Psoas muscle (tissue), 8 donors: ENCODE results near the gene SGO1. TPM values are rescaled to one million over a fixed set of nuclear protein-coding genes. Genes with fewer than 3 reads are reported as not detected.

Experiments
- ATAC-seq, 4 donors: fragments of 200-7000 bp; cut with Tn5 transposase; one replicate each; pipeline ENCODE4 v1.9.1; 2020; ENCODE audit warnings: moderate library complexity in 3 of 4, mild to moderate bottlenecking in 2 of 4
- DNase-seq, 2 donors: peaks; one replicate each; pipeline ENCODE4 v3.0.0-alpha.2; 2020
- H3K27ac ChIP-seq: fragments of 200-600 bp; one replicate; pipeline ENCODE4 v1.8.0; 2022
- H3K27me3 ChIP-seq, 3 donors: fragments of 200-600 bp in 1 of 3; one replicate each; pipeline versions ENCODE4 v1.6.1 to v1.8.0; 2013 to 2022; ENCODE audit warnings: low read length in 2 of 3, mild to moderate bottlenecking in 2 of 3, moderate library complexity in 1 of 3; ENCODE audit not compliant: insufficient read depth in 3 of 3
- H3K36me3 ChIP-seq, 2 donors: fragments of 200-600 bp in 1 of 2; one replicate each; pipeline versions ENCODE4 v1.6.1 to v1.8.0; 2013 to 2022; ENCODE audit warnings: low read depth in 1 of 2, mild to moderate bottlenecking in 1 of 2, moderate library complexity in 1 of 2; ENCODE audit not compliant: insufficient read depth in 1 of 2
- H3K4me1 ChIP-seq: fragments of 200-600 bp; one replicate; pipeline ENCODE4 v1.8.0; 2022
- H3K4me3 ChIP-seq: fragments of 200-600 bp; one replicate; pipeline ENCODE4 v1.8.0; 2022; ENCODE audit warnings: mild to moderate bottlenecking
- H3K9me3 ChIP-seq: fragments of 200-600 bp; one replicate; pipeline ENCODE4 v1.8.0; 2022
- WGBS, 3 donors: extraction: QIAGEN DNeasy Blood & Tissue Kit; methylation state at CpG; one replicate each; pipeline versions ENCODE4 v1.1.6 to v1.1.7; 2013; 5-methylcytosine and 5-hydroxymethylcytosine counted together
- intact Hi-C, 2 donors: fragments of 100-400 bp; cut with DNase I; formaldehyde crosslinking; loops; one replicate each; pipeline versions ENCODE4 v1.11.0 to v1.14.2; 2022
- polyA plus RNA-seq, 3 donors: library from polyadenylated mRNA; stranded (reverse); fragments of 200-250 nt; gene quantifications; one replicate each; pipeline ENCODE4 v1.2.3, GENCODE V29; 2013
- total RNA-seq, 4 donors: library from RNA; stranded (reverse); fragmentation: NEBNext Ultra II Directional in 2 of 4; extraction: Animal tissue kit (Norgen Biotek cat#: 25700) in 2 of 4; gene quantifications; one replicate each; pipeline versions ENCODE4 v1.2.1 to v1.2.4, GENCODE V29; 2021 to 2023
- TF ChIP-seq, protein P1 (sequence below): fragments of 200-600 bp; IDR thresholded peaks from one replicate; pipeline ENCODE4 v1.8.0; 2022; ENCODE audit warnings: antibody characterized with exemption
- donor health status: healthy with polysubstance abuse.
- donor health status: DM: no; HTN: no; CAD: no; lungs with moderate emphysema.
- donor health status: Bipolar disorder and iron deficiency.
- donor health status: healthy.
- donor health status: DM: yes; HTN: yes; CAD: no.
- donor health status: DM: no; HTN: no; CAD: no.
- donor health status: DM: no; HTN: no; CAD: no.
- donor health status: DM: yes; HTN: yes; CAD: no.

Gene SGO1
- total and polyA plus RNA-seq, 7 donors = 0.03 to 0.05 TPM; not detected in 5

- H3K36me3 ChIP-seq = peaks cover 0 to 79% of the 10 kb centered on the region in 2 donors
- no peaks in the 10 kb centered on the region for H3K9me3 ChIP-seq
- no peak for ATAC-seq
- H3K4me3 ChIP-seq = no peak overlapping the region
- DNase-seq = no peak
- no peaks in the 10 kb centered on the region for H3K4me1 ChIP-seq
- 91 to 95% (median 91%) methylated on average over 3 of the region's 3 CpGs for WGBS, 3 donors
- no peaks in the 10 kb centered on the region for H3K27me3 ChIP-seq
- intact Hi-C loops = no loop called here
- no peak overlapping the region for H3K27ac ChIP-seq
- TF ChIP-seq, protein P1, sequence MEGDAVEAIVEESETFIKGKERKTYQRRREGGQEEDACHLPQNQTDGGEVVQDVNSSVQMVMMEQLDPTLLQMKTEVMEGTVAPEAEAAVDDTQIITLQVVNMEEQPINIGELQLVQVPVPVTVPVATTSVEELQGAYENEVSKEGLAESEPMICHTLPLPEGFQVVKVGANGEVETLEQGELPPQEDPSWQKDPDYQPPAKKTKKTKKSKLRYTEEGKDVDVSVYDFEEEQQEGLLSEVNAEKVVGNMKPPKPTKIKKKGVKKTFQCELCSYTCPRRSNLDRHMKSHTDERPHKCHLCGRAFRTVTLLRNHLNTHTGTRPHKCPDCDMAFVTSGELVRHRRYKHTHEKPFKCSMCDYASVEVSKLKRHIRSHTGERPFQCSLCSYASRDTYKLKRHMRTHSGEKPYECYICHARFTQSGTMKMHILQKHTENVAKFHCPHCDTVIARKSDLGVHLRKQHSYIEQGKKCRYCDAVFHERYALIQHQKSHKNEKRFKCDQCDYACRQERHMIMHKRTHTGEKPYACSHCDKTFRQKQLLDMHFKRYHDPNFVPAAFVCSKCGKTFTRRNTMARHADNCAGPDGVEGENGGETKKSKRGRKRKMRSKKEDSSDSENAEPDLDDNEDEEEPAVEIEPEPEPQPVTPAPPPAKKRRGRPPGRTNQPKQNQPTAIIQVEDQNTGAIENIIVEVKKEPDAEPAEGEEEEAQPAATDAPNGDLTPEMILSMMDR = no peak
Observed at GRCh38 chr3:20121088-20121487, 64.9 kb downstream of the SGO1 start.

Other genes starting within 250 kb of the SGO1 start
- gene RAB5A, start 239.1 kb downstream of the SGO1 start, total RNA-seq = 10 to 100 TPM; 38.5 to 62.3 (median 54.9) TPM
- 10 to 100 TPM; 28.6 to 61.4 (median 46.5) TPM for gene RAB5A, start 239.1 kb downstream of the SGO1 start, polyA plus RNA-seq
- gene PP2D1, start 173.9 kb downstream of the SGO1 start, total RNA-seq = not detected
- gene PP2D1, start 173.9 kb downstream of the SGO1 start, polyA plus RNA-seq = not detected
- gene KAT2B, start 145.8 kb downstream of the SGO1 start, total RNA-seq = 10 to 100 TPM; 27.8 to 62.2 (median 41.9) TPM
- gene KAT2B, start 145.8 kb downstream of the SGO1 start, polyA plus RNA-seq = 10 to 100 TPM; 10.8 to 45.9 (median 18.4) TPM